ENCODE data around the gene TOM1L2. TPM values are rescaled to one million over a fixed set of nuclear protein-coding genes. Genes with fewer than 3 reads are reported as not detected.

The TOM1L2 gene
- total RNA-seq, result 26.5 and 35.1 TPM in 2 replicates

GRCh38 chr17:17972126-17972951, at the start of gene TOM1L2, which contains the start of gene DRC3:
TOM1L2 (minus strand) TSS chr17:17972400; CDS start chr17:17972313, 87 bp downstream.
DRC3 (plus strand) TSS chr17:17972862; CDS start chr17:17977599, 4,737 bp downstream.

GRCh38 chr17:17836818-17837379, 135.3 kb downstream of the TOM1L2 start, which contains the start of gene SREBF1:
SREBF1 (minus strand) TSS chr17:17836986; CDS start chr17:17836817, 169 bp downstream.

Small RNA genes lying within 50 kb of the gene (small RNA-seq; reads per million reads assigned to genes)
- gene MIR33B (ENCODE audit: low replicate concordance), result 15.6 reads per million, percentile 96 among the genes with 10 or more reads in this experiment
- gene MIR6777 (ENCODE audit: low replicate concordance), result not detected

Other genes with a start within 250 kb of the TOM1L2 start
- gene SREBF1, start 135.4 kb downstream of the TOM1L2 start, total RNA-seq, result 68.1 and 145 TPM in 2 replicates
- gene DRC3, start 462 bp upstream of the TOM1L2 start, total RNA-seq, result 0.66 and 0.86 TPM in 2 replicates
- 10.7 and 14.7 TPM in 2 replicates for gene ATPAF2, start 66.8 kb upstream of the TOM1L2 start, total RNA-seq
- gene GID4, start 67.0 kb upstream of the TOM1L2 start, total RNA-seq, result 6.3 and 11.4 TPM in 2 replicates
- 33.9 and 45.8 TPM in 2 replicates for gene DRG2, start 115.5 kb upstream of the TOM1L2 start, total RNA-seq
- 0.44 and 0.72 TPM in 2 replicates for gene MYO15A, start 136.4 kb upstream of the TOM1L2 start, total RNA-seq
- 103 and 168 TPM in 2 replicates for gene ALKBH5, start 211.4 kb upstream of the TOM1L2 start, total RNA-seq